Right atrium auricular region (tissue), 2 donors: ENCODE measurements around the gene SPCS3. TPM values are rescaled to one million over a fixed set of nuclear protein-coding genes. Genes with fewer than 3 reads are reported as not detected.

ENCODE experiments used
- DNase-seq: peaks from one replicate; pipeline ENCODE4 v3.0.0-alpha.2; 2019; ENCODE audit warnings: low spot score
- H3K27ac ChIP-seq, 2 donors: fragments of 200-600 bp; sonication (generic); 1 replicate in 1 of 2; 2 replicates in 1 of 2; pipeline ENCODE4 v1.5.1; 2016 to 2019
- H3K27me3 ChIP-seq, 2 donors: fragments of 200-600 bp; sonication (generic); one replicate each; pipeline versions ENCODE4 v1.5.1 to v1.6.0; 2017 to 2019
- H3K36me3 ChIP-seq: fragments of 200-600 bp; sonication (generic); one replicate; pipeline ENCODE4 v1.5.1; 2016
- H3K4me1 ChIP-seq, 2 donors: fragments of 200-600 bp; sonication (generic); one replicate each; pipeline versions ENCODE4 v1.5.1 to v1.6.0; 2017 to 2019
- H3K4me3 ChIP-seq, 2 donors: fragments of 200-600 bp; sonication (generic); 1 replicate in 1 of 2; 2 replicates in 1 of 2; pipeline ENCODE4 v1.5.1; 2017 to 2019; ENCODE audit warnings: mild to moderate bottlenecking in 1 of 2, moderate library complexity in 1 of 2
- H3K9me3 ChIP-seq, 2 donors: fragments of 200-600 bp; sonication (generic); one replicate each; pipeline ENCODE4 v1.5.1; 2019
- total RNA-seq, 2 donors: library from RNA; depleted of rRNA; stranded (reverse); fragments of >200 nt; gene quantifications; one replicate each; pipeline ENCODE4 v1.1.0, GENCODE V29; 2016
- TF ChIP-seq, protein P1 (sequence below), 2 donors: fragments of 200-600 bp; sonication (generic); IDR thresholded peaks; one replicate each; pipeline ENCODE4 v1.5.1; 2019; ENCODE audit warnings: antibody characterized with exemption in 2 of 2

SPCS3 gene
- 10 to 100 TPM; 45.7 to 55.0 TPM for total RNA-seq

DNA sequence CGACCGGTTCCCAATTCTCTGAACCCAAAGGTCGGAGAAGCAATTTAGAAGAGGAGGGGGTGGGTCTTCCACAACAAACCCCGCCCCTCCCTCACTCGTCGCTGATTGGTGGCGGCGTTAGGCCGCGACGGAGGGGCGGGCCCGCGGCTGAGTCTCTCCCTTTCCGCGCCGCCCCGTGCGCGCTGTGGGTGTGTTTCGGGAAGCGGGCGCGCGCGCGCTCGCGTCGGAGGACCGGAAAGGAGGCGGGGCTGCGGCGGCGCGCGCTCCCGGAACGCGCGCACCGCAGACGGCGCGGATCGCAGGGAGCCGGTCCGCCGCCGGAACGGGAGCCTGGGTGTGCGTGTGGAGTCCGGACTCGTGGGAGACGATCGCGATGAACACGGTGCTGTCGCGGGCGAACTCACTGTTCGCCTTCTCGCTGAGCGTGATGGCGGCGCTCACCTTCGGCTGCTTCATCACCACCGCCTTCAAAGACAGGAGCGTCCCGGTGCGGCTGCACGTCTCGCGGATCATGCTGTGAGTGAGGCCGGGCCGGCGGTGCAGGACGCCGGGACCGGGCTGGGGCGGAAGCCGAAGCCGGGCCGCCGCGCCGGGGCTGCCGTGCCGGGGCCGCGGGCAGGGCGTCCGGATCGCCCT is at the start of gene SPCS3:
Gene SPCS3, plus strand, starts transcription at position 263 of the 636 bp plus-strand sequence. Its CDS starts 111 bp downstream, at position 374.
- DNase-seq, result peak; percentile 96
- Histone ChIP-seq H3K9me3 (no peaks in the 10 kb centered on the region), H3K36me3 (no peaks in the 10 kb centered on the region), H3K27me3 (no peaks in the 10 kb centered on the region), H3K4me1 (peaks cover 0 to 48% of the 10 kb centered on the region in 2 donors), H3K4me3 (peak within 1 kb of the TSS; percentile 88 to 93), H3K27ac (peak within 1 kb of the TSS; percentile 95 to 99)
- TF ChIP-seq, protein P1, sequence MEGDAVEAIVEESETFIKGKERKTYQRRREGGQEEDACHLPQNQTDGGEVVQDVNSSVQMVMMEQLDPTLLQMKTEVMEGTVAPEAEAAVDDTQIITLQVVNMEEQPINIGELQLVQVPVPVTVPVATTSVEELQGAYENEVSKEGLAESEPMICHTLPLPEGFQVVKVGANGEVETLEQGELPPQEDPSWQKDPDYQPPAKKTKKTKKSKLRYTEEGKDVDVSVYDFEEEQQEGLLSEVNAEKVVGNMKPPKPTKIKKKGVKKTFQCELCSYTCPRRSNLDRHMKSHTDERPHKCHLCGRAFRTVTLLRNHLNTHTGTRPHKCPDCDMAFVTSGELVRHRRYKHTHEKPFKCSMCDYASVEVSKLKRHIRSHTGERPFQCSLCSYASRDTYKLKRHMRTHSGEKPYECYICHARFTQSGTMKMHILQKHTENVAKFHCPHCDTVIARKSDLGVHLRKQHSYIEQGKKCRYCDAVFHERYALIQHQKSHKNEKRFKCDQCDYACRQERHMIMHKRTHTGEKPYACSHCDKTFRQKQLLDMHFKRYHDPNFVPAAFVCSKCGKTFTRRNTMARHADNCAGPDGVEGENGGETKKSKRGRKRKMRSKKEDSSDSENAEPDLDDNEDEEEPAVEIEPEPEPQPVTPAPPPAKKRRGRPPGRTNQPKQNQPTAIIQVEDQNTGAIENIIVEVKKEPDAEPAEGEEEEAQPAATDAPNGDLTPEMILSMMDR (IDR thresholded peaks at IDR 0.05), result no peak

DNA sequence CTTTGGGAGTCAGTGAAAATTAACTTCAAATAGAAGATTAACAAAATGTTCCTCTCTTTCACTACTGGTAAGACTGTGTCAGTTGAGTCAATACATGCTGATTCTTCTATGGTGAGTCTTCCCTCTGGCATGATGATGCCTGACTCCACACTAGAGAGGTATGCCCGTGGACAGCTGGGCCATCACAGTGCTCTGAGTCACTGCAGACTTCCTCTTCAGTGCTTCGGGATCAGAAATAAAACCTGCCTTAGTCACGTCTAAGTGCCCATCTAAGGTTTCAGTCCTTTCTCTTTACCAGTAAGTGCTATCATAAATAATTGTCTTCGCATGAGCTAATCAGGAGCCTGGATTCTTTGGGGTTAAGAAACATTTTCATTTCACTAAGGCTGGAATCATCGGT is 49.1 kb upstream of the SPCS3 start:
- H3K27ac ChIP-seq, result no peak overlapping the region
- no peak overlapping the region for H3K4me3 ChIP-seq
- no peaks in the 10 kb centered on the region for H3K9me3 ChIP-seq
- TF ChIP-seq, protein P1 (IDR thresholded peaks at IDR 0.05), result no peak
- H3K4me1 ChIP-seq, result no peaks in the 10 kb centered on the region
- no peaks in the 10 kb centered on the region for H3K27me3 ChIP-seq
- H3K36me3 ChIP-seq, result no peaks in the 10 kb centered on the region
- no peak for DNase-seq

DNA sequence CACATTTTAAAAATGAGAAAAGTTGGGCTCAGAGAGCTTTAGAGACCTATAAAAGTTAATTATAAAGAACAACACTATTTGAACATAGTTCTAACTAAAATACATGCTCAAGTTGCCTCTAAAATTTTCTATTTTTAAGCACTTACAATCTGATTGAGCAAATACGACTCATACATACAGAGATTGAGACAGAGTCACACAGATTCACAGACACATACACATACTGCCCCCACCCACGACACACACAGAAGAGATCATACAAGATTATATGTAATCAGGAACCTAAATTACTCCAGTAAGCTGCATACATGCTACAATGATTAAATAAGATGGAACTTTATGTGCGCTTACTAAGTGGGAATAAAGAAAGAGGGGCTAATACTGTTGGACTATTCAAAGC is 48.0 kb upstream of the SPCS3 start:
- Histone ChIP-seq H3K4me3 (no peak overlapping the region), H3K27me3 (no peaks in the 10 kb centered on the region), H3K27ac (no peak overlapping the region), H3K4me1 (no peaks in the 10 kb centered on the region), H3K9me3 (no peaks in the 10 kb centered on the region), H3K36me3 (no peaks in the 10 kb centered on the region)
- DNase-seq, result no peak
- TF ChIP-seq, protein P1 (IDR thresholded peaks at IDR 0.05), result no peak

DNA sequence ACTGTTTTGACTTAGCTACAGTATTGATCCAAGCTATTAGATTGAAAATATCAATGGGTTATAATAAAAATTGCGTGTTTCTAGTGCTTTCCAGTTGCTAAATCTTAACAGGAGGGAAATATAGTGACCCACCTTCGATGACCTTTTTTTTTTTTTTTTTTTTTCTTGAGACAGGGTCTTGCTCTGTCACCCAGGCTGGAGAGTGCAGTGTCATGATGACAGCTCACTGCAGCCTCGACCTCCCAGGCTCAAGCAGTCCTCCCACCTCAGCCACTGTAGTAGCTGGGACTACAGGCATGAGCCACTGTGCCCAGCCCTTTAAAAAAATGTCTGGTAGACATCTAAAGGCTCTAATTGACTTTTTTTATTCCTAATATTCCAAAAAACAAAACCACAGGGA is 47.0 kb upstream of the SPCS3 start:
- DNase-seq, result no peak

DNA sequence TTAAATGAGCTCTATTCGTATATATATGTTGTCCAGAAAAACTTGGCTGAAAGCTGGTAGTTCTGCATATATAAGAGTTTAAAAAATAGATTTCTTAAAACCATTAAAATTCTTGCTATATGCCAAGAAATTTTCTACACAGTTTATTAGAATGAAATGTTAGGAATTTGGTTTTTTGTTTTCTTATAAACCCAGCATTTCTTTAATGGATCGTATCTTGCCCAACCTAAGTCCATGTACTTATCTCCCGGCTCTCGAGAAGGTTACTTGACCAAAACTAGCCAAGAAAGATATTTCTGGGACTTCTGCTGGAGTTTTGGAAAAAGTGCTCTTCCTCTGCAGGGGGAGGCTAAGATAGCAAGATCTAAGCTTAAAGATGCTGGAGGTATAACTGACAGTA is 46.0 kb upstream of the SPCS3 start:
- no peak for DNase-seq
- no peaks in the 10 kb centered on the region for H3K9me3 ChIP-seq
- no peaks in the 10 kb centered on the region for H3K36me3 ChIP-seq
- TF ChIP-seq, protein P1 (IDR thresholded peaks at IDR 0.05), result no peak
- H3K27me3 ChIP-seq, result no peaks in the 10 kb centered on the region
- no peak overlapping the region for H3K27ac ChIP-seq
- H3K4me1 ChIP-seq, result no peaks in the 10 kb centered on the region
- no peak overlapping the region for H3K4me3 ChIP-seq

More for the DNA sequence above, 47.0 kb upstream of the SPCS3 start:
- TF ChIP-seq, protein P1 (IDR thresholded peaks at IDR 0.05), result no peak
- H3K4me3 ChIP-seq, result no peak overlapping the region
- H3K36me3 ChIP-seq, result no peaks in the 10 kb centered on the region
- no peaks in the 10 kb centered on the region for H3K9me3 ChIP-seq
- no peaks in the 10 kb centered on the region for H3K4me1 ChIP-seq
- no peaks in the 10 kb centered on the region for H3K27me3 ChIP-seq
- H3K27ac ChIP-seq, result no peak overlapping the region

DNA sequence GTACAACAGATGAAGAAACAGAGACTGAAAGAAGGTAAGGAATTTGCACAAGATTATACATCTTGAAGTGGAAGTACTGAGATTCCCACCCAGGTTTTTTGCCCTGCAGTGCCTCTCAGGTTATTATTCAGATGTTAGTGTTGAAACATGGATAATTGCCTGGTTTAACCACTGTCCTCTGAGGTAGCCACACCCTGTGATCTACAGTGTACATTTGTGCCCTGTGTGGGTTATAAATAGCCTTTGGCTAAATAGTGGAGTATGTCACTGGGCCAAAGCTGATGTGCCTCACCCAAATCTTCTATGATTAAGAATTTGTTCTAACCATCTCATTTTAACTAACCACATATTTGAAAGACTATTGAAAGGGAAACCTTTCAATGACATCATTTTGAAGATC is 45.3 kb upstream of the SPCS3 start:
- H3K4me3 ChIP-seq, result no peak overlapping the region
- no peaks in the 10 kb centered on the region for H3K9me3 ChIP-seq
- H3K4me1 ChIP-seq, result no peaks in the 10 kb centered on the region
- H3K36me3 ChIP-seq, result no peaks in the 10 kb centered on the region
- no peaks in the 10 kb centered on the region for H3K27me3 ChIP-seq
- TF ChIP-seq, protein P1 (IDR thresholded peaks at IDR 0.05), result no peak
- DNase-seq, result no peak
- H3K27ac ChIP-seq, result no peak overlapping the region
